Adipose tissue (tissue), 3 donors: ENCODE results near the gene PCDHAC2. TPM values are rescaled to one million over a fixed set of nuclear protein-coding genes. Genes with fewer than 3 reads are reported as not detected.

Source experiments
- H3K27ac ChIP-seq: one replicate; pipeline ENCODE4 v1.5.1; 2013; ENCODE audit warnings: low read depth, low read length
- WGBS, 3 donors: extraction: QIAGEN DNeasy Blood & Tissue Kit; methylation state at CpG; one replicate each; pipeline ENCODE4 v1.1.7; 2013; 5-methylcytosine and 5-hydroxymethylcytosine counted together
- polyA plus RNA-seq, 3 donors: library from polyadenylated mRNA; stranded (reverse); fragments of 200-250 nt; gene quantifications; one replicate each; pipeline ENCODE4 v1.2.3, GENCODE V29; 2013
- donor health status: healthy with polysubstance abuse.
- donor health status: Bipolar disorder and iron deficiency.
- donor health status: healthy.

Gene PCDHAC2
- polyA plus RNA-seq, 3 donors: 0.11 to 0.28 (median 0.25) TPM

DNA sequence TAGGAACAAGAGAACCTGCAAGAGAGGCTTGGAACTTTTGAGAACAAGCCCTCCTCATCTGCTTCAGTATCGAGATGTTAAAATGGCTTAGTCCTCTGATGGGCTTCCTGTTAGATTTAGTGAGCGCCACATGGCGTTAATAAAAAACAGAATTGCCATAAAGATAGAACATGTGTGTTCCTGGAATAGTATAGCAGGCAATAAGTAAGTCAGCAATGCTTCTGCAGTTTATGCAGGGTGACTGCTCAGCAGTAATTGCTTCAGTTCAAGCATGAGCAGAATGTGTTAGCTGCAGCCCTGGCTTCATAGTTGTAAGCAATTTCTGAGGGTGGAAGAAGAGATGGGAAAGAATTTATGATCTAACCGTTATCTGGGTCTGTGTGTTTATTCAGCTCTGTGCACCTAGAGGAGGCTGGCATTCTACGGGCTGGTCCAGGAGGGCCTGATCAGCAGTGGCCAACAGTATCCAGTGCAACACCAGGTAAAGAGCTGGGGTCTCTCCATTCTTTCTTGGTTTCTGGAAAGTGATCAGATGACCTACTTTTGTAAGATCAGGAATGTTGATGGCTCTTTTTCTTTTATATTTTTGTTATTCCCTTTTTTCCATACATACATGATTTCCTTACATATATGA, 15.9 kb downstream of the PCDHAC2 start:
- H3K27ac ChIP-seq: no peak overlapping the region
- WGBS, 3 donors: 77 to 93% (median 80%) methylated on average over 5 of the region's 5 CpGs

DNA sequence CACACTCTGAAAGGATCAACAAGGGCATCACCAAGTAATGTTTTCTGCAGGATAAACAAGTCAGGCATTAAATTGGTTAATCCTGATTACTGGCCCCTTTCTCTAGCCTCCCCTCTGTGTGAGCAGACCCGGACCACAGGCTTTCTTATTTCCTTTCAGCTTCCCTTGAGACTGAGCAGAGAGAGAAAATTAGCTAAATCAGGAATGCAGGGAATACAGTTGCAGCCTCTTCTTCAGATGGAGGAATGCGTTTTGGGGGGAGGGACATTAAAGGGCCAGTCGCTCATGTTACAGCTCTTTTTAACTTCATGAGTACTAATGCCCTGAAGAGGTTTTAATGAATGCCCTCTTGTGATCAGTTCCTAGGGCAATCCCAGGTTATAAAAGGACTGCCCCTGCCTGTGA, 19.8 kb downstream of the PCDHAC2 start:
- WGBS, 3 donors: 7 to 16% (median 11%) methylated on average over 3 of the region's 3 CpGs
- no peak overlapping the region for H3K27ac ChIP-seq

DNA sequence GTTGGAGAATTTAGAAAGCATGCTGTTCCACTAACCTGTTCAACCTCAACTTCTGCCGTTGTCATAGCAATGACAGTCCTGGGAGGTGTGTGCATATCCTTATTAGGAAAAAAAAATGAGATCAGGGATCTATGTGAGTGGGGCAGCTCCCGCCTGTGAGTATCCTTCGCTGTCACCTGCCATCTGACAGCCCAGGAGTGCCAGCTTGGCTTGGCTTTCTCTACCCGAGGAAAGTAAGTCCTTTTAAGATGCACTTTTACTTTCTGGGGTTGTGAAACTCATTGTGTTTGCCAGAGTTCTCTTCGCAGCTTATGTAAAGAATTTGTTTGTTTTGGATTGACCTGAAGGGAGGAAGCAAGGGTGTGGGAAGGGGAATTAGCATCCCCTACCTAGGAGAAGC, 21.8 kb downstream of the PCDHAC2 start:
- H3K27ac ChIP-seq: no peak overlapping the region

DNA sequence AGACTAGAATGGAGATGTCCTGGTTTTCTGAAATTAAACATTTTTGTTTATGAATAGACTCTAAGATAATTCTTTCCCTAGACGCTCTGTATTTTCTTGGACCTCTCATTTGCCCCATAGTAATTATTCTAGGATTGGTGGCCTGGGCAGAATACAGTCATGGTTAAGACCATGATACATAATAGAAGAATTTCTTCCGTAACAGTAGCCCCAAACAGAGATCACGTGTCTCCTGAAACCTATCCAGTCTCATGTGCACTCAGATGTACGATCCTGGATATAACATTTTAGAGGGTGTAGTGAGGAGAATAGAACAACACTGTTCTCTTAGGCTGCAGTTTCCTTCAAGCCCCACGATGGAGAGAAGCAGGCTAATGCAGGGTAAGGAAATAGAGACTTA, 22.3 kb downstream of the PCDHAC2 start:
- 64 to 85% (median 85%) methylated on average over 5 of the region's 5 CpGs for WGBS, 3 donors

More for the DNA sequence above, 21.8 kb downstream of the PCDHAC2 start:
- 36 to 62% (median 61%) methylated on average over 5 of the region's 5 CpGs for WGBS, 3 donors

DNA sequence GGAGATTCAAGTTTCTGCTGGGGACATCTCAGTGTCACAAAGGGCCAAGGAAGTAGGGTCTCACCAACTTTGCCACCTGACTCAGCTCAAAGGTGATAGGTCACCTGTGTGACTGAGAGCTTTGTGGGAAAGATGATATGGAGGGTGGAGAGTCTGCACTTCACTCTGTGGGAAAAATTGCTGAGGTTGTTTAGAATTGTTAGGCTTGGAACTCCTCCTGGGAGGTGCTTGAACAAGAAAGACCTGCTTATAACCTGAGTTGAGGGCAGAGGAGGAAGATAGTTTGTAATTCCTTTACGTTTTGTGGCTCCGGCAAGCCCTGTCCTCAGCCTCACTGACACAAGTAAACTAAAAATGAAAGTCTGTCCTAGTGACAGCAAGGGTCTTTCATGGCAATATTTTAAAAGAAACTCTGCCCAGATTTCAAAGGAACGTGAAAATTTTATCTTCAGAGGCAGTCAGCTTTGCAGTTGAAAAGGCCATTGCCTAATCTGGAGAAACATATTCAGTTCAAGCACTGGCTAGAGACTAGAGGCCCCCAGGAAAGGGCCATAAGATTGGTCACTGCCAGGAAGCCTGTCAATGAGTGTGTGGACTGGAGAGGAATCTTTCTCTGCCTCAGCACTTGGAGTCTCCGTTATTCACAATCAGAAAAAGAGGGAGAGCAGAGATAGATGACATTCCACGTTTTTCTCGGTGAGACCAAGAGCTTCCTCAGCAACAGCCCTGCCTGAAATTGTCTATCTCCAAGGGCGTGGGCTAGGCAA, 23.2 kb downstream of the PCDHAC2 start:
- H3K27ac ChIP-seq: no peak overlapping the region
- WGBS, 3 donors: 56 to 67% (median 65%) methylated on average over 7 of the region's 7 CpGs

More for the DNA sequence above, 22.3 kb downstream of the PCDHAC2 start:
- H3K27ac ChIP-seq: no peak overlapping the region

DNA sequence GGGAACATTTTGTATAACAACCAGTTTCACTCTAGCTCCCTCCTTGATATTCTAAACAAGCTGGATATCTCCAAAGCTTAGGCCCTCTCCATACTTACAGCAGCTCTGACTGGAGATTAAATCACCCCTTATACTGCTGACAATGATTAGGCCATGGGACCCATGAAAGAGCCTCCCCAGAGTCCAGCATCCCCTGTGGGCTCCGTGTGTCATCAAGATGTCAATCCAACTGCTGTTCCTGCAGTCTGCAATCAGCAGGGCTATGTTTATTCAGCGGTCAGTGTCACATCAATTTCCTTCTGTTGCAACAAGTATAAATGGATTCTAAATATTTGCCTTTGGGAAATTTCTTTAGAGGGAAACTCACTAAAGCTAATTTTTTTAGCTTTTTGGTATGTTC, 26.6 kb downstream of the PCDHAC2 start:
- no peak overlapping the region for H3K27ac ChIP-seq
- 51 to 65% (median 64%) methylated on average over 2 of the region's 2 CpGs for WGBS, 3 donors

DNA sequence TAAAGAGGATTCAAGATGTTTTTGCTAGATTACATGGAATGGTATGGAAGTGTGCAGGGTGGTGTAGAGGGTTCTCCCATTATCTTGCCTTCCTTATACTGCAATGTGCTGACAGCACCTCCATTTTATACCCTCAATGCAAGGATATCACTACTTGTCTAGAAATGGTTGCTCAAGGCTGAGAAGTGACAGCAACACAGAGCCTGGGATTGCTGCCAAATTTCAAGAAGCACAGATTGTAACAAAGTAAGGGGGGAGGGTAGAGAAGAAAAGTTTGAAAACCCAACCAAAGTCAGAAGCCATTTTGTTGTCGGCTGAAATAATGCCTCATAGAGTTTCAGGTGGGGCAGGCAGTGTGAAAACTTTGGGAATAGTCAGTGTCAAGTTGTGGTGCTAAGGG, 29.8 kb downstream of the PCDHAC2 start:
- H3K27ac ChIP-seq: no peak overlapping the region
- WGBS, 3 donors: 71 to 82% (median 74%) methylated on average over 1 of the region's 1 CpG

DNA sequence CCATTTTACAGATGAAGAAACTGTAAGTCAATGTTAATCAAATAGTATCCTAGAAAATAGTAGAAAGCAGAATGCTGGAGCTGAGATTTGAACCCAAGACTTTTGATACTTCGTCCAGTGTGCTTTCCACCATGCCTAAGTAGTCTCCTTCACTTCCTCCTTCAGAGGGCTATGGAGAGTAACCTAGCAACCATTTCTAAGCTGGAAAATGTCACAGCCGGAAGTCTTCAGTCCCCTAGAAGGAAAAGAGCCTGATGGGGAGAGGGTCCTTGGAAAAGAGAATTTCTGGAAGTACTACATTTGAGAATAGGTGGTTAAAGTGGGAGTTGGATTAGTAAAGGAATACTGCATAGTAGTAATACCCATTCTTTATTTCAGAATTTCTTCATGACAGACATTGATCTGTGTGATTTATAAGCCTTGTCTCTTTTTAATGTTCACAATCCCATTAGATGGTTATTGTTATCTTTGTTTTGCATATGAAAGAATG, 32.7 kb downstream of the PCDHAC2 start:
- WGBS, 3 donors: 62 to 72% (median 69%) methylated on average over 2 of the region's 2 CpGs
- no peak overlapping the region for H3K27ac ChIP-seq

DNA sequence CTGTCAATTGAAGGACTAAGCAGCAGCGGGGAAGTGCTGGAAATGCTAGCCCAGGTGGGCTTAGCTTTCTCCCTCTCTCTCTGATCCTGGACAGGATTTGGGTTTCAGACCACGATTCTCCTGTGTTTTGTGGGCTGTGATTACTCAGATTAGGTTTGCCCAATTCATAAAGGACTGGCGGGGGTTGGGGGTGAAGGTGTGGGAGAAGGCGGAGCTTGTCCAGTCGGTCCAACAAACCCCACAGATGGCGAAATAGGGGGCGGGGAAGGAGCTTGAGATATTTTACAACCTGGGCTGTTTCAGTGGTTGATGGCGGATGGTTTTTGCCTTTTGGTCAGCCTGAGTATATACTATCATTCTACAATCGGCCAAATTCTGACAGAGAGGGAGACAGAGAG, 35.2 kb downstream of the PCDHAC2 start:
- WGBS, 3 donors: 4 to 5% (median 5%) methylated on average over 9 of the region's 9 CpGs
- no peak overlapping the region for H3K27ac ChIP-seq

DNA sequence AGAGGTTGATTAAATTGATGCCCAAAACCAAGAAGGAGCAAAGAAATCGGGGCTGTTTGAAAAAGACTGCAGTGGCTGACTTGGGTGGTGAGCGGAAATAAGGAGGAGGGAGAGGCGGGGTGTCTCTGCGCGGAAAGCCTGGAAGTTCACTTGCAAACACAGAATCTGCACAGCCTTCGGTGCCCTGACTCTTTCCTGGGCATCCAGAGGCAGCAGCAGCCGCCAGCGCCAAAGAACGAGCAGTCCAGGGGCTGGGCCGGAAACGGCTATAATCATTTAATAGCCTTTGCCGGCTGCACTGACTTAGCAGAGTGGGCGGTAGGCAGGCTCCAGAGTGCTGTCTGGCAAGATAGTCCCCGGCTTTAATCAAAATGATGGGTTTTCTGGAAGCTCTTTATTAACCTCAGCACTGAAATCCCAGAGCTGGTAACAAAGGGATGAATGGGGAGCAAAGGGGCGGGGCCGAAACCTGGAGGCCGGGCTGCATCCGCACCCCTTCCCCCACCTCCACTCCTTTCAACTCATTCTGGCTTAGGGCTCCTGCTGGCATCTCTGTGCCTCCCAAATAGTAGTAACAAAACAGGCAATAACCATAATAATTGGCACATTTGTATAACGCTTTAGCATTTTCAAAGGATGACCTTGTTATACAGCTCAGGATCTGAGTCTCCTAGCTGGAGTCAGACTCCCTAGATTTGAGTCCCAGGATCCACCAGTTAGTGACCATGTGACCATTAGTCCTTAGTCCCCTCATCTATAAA, 35.7 kb downstream of the PCDHAC2 start:
- no peak overlapping the region for H3K27ac ChIP-seq
- 3 to 4% (median 4%) methylated on average over 19 of the region's 19 CpGs for WGBS, 3 donors

DNA sequence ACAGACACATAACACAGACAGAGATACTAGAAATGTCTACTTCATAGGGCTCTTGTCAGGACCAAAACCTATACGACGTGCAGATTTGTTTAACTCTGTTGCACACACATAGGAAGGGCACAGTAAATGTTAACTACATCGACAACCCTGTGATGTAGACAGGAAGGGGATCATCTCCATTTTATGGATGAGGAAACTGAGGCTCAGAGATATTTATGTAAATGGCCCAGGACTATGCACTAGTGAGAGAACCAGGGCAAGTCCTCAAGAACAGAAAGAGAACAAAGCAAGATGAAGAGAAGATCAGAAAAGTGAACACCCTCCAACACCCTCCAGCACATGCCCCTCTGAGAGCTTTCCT, 36.3 kb downstream of the PCDHAC2 start:
- 31 to 43% (median 40%) methylated on average over 3 of the region's 3 CpGs for WGBS, 3 donors
- H3K27ac ChIP-seq: no peak overlapping the region

DNA sequence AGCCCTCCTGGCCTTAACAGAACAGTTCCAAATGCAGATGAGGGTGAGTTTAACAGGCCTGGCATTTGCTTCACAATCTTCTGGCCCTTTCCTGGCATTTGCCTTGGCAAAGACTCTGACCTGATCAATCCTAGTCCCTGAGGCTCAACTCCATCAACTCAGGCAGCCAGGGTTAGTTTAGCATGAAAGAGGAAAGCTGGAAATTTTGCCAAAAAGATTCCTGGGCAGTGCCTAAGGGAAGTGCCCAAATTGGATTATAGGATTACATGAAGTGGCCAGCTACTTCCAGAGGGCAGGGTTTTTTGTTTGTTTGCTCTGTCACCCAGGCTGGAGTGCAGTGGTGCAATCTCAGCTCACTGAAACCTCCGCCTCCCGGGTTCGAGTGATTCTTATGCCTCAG, 36.8 kb downstream of the PCDHAC2 start:
- 88 to 93% (median 91%) methylated on average over 3 of the region's 3 CpGs for WGBS, 3 donors
- H3K27ac ChIP-seq: no peak overlapping the region

DNA sequence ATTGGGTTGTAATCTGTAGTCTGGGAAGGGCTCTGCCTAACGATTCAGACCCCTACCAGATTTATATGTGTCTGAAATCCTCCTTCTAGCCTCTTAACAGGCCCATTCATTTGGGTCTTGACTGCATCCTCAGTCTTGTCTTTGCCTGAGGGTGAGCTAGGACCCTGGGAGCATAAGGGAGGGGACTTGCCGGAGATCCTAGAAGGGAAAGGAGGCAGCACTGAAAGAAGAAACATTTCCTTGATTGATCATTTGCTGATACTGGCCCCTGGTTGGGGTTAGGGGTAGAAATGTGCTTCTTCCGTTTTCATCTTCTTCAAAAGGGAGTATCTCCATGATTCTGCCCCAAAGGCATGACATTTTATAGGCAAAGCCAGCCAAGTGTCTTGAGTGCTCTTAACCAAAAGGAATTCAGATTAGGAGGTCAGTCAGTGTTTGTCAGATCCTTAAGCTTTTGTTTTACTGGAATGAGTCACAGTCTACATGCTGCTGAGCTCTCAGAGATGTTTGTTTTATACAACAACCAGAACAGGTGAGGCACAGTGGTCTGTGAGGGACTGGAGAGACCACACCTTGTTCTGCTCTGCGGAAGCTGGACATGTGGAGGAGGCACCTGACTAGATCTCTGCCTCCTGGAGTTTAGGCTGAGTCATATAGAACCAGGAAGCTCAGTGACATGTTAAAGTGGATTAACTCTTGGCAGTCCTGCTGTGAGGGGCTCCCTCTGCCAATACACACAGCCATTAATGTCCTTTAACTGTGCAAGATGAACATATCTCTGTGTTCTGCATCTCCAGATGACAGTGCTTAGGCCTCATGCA, 37.7 kb downstream of the PCDHAC2 start:
- 34 to 44% (median 40%) methylated on average over 4 of the region's 4 CpGs for WGBS, 3 donors
- no peak overlapping the region for H3K27ac ChIP-seq

DNA sequence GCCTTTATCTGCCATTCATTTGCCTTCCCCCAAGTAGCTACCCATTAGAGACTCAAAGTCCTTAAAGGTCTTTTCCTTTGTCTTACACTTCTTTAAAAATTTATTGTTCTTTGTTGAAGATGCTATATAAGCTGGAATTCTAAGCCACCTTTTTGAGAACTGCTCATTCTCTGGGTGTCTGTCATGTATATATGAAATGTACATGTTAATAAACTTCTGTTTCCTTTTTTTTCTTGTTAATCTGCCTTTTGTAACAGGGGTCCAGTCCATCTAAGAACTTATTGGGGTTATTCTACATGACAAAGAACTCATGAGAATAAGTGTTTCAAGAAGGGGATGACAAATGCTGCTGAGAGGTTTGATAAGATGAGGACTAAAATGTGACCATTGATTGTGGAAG, 41.5 kb downstream of the PCDHAC2 start:
- H3K27ac ChIP-seq: no peak overlapping the region

DNA sequence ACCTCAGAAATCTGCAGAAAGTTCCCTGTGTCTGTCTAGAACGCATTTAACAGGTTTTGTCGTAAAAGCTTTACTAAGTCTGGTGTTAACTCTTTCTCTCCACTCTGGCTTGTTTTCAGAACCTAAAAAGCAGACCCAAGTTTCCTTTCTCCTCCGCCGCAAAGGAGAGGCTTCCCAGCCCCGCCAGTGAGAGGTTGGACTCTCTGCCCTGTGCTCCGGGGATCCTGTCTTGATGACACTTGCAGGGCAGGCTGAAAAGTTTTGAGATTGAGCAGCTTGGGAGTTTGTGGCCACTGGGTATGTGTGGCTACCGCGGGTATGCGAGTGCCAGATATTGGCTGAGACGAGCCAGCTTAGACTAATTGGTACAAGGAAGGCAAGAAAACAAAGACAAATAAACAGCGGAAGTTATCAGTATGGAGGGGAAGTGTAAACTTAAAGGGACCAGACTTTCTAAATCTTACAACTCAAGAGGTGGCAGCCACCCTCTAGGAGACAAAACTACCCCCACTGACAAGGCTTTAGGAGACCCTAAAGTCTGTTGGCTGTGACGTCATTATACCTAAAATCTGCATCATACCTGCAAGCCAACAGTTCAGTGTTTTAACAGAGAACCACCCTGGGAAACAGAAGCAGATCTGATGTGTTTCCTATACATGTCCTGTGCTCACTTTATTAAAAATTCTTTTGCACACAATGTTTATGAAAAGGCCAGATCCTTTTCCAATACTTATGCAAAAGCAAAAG, 43.9 kb downstream of the PCDHAC2 start:
- 44 to 50% (median 50%) methylated on average over 12 of the region's 12 CpGs for WGBS, 3 donors
- no peak overlapping the region for H3K27ac ChIP-seq

DNA sequence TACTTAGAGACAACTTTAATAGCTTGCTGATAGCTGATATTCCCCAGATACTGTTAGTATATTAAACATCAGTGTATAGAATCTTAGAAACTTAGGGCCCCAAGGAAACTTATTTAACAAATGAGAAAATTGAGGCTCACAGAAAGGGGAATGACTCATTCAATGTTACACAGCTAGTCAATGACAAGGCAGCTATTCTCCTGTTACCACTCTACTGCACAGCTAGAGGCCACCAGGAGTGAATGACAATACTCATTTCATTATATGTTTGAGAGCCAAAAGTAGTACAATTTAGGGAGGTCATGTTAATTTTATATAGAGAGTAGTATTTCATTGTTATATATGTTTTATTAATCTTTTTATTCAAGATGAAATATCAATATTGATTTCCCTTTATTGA, 51.7 kb downstream of the PCDHAC2 start:
- no peak overlapping the region for H3K27ac ChIP-seq
